Karpas-422 (cell line): ENCODE results near the gene KIF5A. TPM values are rescaled to one million over a fixed set of nuclear protein-coding genes. Genes with fewer than 3 reads are reported as not detected.

Source experiments
- DNase-seq: peaks from one replicate; pipeline ENCODE4 v3.0.0-alpha.2; 2015
- H2AFZ ChIP-seq: fragments of 200-600 bp; sonication (generic); 2 replicates; pipeline ENCODE4 v1.6.1; 2014; ENCODE audit warnings: antibody characterized with exemption, low read length, mixed read lengths
- H3K27ac ChIP-seq: fragments of 200-600 bp; sonication (generic); 2 replicates; pipeline ENCODE4 v1.5.1; 2014; ENCODE audit warnings: mild to moderate bottlenecking, low read length, moderate library complexity
- H3K27me3 ChIP-seq: fragments of 200-600 bp; sonication (generic); 2 replicates; pipeline ENCODE4 v1.6.1; 2014; ENCODE audit warnings: low read length, mixed read lengths
- H3K36me3 ChIP-seq: fragments of 200-600 bp; sonication (generic); 2 replicates; pipeline ENCODE4 v1.6.1; 2014; ENCODE audit warnings: low read length, mixed read lengths; ENCODE audit not compliant: insufficient read depth
- H3K4me1 ChIP-seq: fragments of 200-600 bp; sonication (generic); 2 replicates; pipeline ENCODE4 v1.6.1; 2014; ENCODE audit warnings: mild to moderate bottlenecking, low read length, mixed read lengths
- H3K4me2 ChIP-seq: fragments of 200-600 bp; sonication (generic); 2 replicates; pipeline ENCODE4 v1.6.1; 2014; ENCODE audit warnings: low read length, low read depth, mild to moderate bottlenecking; ENCODE audit not compliant: poor library complexity, severe bottlenecking
- H3K4me3 ChIP-seq: fragments of 200-600 bp; sonication (generic); 2 replicates; pipeline ENCODE4 v1.5.1; 2014; ENCODE audit warnings: mild to moderate bottlenecking, antibody characterized with exemption, low read length, mixed read lengths
- H3K79me2 ChIP-seq: fragments of 200-600 bp; sonication (generic); 2 replicates; pipeline ENCODE4 v1.6.1; 2014; ENCODE audit warnings: mild to moderate bottlenecking, low read length, mixed read lengths
- H3K9ac ChIP-seq: fragments of 200-600 bp; sonication (generic); 2 replicates; pipeline ENCODE4 v1.6.0; 2014; ENCODE audit warnings: low read length
- H3K9me2 ChIP-seq: fragments of 200-600 bp; sonication (generic), shearing (Covaris generic); replicated peaks from 2 replicates; pipeline ENCODE4 v1.6.0; 2014; ENCODE audit warnings: mild to moderate bottlenecking, low read length, moderate library complexity; ENCODE audit not compliant: insufficient read depth
- H3K9me3 ChIP-seq: fragments of 300-700, 200-600 bp; sonication (generic); 2 replicates; pipeline ENCODE4 v1.6.1; 2014; ENCODE audit warnings: low read length, mixed read lengths
- H4K20me1 ChIP-seq: fragments of 200-600 bp; sonication (generic); 2 replicates; pipeline ENCODE4 v1.6.1; 2014; ENCODE audit warnings: mild to moderate bottlenecking, antibody characterized with exemption, low read length, low read depth; ENCODE audit not compliant: insufficient read depth
- total RNA-seq: library from RNA; depleted of rRNA; stranded (reverse); fragments of >200 nt; shearing (Covaris generic); gene quantifications from 2 replicates; pipeline ENCODE4 v1.2.3, GENCODE V29; 2014; ENCODE audit warnings: low replicate concordance

KIF5A gene
- total RNA-seq, 1 experiment from 2014 or later = 21.5 TPM

DNA sequence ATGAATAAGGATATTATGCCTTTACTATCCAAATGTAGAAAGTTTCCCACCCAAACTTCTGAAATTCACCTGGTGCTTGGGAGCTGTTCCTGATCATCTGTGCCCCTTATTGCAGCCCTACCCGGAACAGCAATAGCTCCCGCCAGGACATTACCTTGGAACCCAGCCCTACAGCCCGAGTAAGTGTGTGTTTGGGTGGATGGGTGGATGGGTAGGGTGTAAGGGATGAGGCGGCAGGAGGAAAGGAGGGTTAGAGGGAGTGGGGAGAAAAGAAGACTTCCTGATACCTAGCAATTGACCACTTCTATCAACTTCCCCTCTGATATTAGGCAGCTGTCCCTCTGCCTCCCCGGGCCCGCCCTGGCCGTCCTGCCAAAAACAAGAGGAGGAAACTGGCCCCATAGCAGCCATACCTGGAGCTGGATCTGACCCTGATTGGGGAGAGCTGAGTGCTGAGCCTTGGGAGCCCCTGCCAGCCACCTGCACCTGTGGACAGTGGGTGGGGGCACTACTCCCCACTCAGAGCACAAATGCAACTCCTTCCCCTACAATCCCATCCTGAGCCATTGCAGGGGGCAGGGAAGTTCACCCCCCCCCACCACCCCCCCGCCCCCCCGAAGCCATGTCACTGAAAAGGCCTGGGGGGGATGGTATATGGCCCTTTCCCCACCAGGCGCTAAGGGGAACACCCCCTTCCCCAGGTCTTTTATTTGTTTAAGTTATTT lies 20.9 kb upstream of the KIF5A start:
- H3K9me2 ChIP-seq = no peaks in the 10 kb centered on the region
- no peak overlapping the region for H3K9ac ChIP-seq
- no peaks in the 10 kb centered on the region for H3K27me3 ChIP-seq
- peaks cover 15% of the 10 kb centered on the region for H3K4me1 ChIP-seq
- no peak overlapping the region for H2AFZ ChIP-seq
- no peak for DNase-seq
- 0 out of 2 replicates have a peak, but pooled peaks cover 4% of the 10 kb centered on the region for H4K20me1 ChIP-seq
- H3K27ac ChIP-seq = no peak overlapping the region
- H3K4me2 ChIP-seq = no peak overlapping the region
- peaks cover 27% of the 10 kb centered on the region for H3K36me3 ChIP-seq
- peaks cover 19% of the 10 kb centered on the region for H3K79me2 ChIP-seq
- no peak overlapping the region for H3K4me3 ChIP-seq
- no peaks in the 10 kb centered on the region for H3K9me3 ChIP-seq

DNA sequence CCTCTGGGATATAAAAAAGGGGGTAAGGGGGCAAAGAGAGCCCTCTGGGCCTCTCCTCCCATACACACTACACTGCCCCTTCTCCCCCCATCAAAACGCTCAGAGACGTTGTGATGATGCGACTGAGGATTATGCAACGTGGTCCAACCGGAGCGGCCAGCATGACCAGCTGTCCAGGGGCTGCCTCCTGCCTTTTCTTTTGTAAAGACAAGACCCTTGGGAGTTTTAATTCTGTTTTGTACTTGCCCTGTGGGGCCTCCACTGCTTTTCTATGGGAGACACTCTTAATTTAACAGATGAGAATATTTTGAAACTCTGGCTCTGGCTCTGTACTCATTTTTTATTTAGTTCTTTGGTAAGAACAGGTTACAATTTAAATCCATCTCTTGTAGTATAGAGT lies 20.0 kb upstream of the KIF5A start:
- H3K36me3 ChIP-seq = peaks cover 29% of the 10 kb centered on the region
- H3K4me3 ChIP-seq = no peak overlapping the region
- H3K9ac ChIP-seq = no peak overlapping the region
- no peak overlapping the region for H3K27ac ChIP-seq
- peaks cover 6% of the 10 kb centered on the region for H3K4me1 ChIP-seq
- no peak overlapping the region for H2AFZ ChIP-seq
- no peak for DNase-seq
- peaks cover 11% of the 10 kb centered on the region; the same call in 1 of the 2 replicates for H3K79me2 ChIP-seq
- H3K9me3 ChIP-seq = no peaks in the 10 kb centered on the region
- H3K4me2 ChIP-seq = no peak overlapping the region
- no peaks in the 10 kb centered on the region for H3K27me3 ChIP-seq
- H3K9me2 ChIP-seq = no peaks in the 10 kb centered on the region
- no peaks in the 10 kb centered on the region for H4K20me1 ChIP-seq

DNA sequence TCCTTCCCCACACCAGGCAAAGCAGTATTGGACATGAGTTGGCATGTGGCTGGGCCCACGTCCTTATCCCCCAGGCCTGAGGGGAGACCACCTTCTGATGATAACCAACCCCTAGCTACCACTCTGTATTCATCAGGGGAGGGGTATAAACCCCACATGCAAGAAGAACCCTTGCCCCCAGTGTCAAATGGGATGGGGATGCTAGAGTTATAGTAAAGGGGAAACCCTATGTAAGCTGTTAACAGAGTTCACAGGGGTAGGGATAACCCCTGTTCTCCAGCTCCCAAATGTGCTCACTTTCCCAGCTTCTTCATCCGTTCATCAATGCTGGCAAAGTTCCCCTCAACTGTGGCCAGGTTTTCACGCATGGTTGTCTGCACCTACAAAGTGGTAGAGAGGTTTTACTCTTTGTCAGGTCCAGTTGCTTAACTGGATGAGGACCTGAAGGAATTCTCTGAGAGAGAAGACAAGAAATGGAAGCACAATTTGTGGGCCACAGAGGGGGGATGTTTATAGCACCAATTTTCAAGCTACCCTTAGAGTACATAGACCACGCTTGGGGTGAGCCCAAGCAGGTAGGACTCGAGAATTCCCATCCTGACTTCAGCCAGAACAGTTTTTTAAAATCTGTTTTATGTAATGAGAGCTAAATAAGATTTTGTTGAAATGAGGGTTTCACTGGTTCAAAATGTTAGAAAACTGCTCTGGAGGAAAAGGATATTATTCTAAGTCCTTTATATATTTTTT lies 19.3 kb upstream of the KIF5A start:
- Histone ChIP-seq H3K36me3 (peaks cover 29% of the 10 kb centered on the region), H3K9me3 (no peaks in the 10 kb centered on the region), H3K4me1 (no peaks in the 10 kb centered on the region), H4K20me1 (no peaks in the 10 kb centered on the region), H3K27ac (no peak overlapping the region), H3K9ac (no peak overlapping the region), H3K4me3 (no peak overlapping the region), H2AFZ (no peak overlapping the region), H3K79me2 (0 out of 2 replicates have a peak, but pooled peaks cover 8% of the 10 kb centered on the region), H3K9me2 (no peaks in the 10 kb centered on the region), H3K27me3 (no peaks in the 10 kb centered on the region), H3K4me2 (no peak overlapping the region)
- DNase-seq = no peak

DNA sequence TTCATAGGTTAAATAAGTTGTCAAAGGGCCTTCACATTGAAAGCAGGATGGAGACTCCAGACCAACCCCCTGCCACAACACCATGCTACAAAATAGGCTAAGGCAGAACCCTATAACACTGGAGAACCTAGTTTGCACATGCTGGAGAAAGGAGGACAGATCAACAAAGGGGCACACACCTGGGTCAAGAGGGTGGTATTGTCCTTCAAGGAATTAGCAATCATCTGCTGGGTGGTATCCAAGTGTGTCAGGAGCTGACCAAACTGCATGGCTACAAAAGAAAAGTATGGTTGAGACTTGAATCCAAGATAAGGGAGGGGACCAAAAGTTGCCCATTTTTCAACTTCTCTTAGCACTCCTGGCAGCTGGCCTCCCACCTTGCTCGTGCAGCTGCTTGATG lies 18.0 kb upstream of the KIF5A start:
- Histone ChIP-seq H3K9ac (no peak overlapping the region), H3K27me3 (no peaks in the 10 kb centered on the region), H3K79me2 (0 out of 2 replicates have a peak, but pooled peaks cover 8% of the 10 kb centered on the region), H3K27ac (no peak overlapping the region), H3K36me3 (peaks cover 29% of the 10 kb centered on the region), H3K4me3 (no peak overlapping the region), H3K9me3 (no peaks in the 10 kb centered on the region), H3K4me2 (no peak overlapping the region), H3K4me1 (no peaks in the 10 kb centered on the region), H2AFZ (no peak overlapping the region), H4K20me1 (no peaks in the 10 kb centered on the region), H3K9me2 (no peaks in the 10 kb centered on the region)
- DNase-seq = no peak

DNA sequence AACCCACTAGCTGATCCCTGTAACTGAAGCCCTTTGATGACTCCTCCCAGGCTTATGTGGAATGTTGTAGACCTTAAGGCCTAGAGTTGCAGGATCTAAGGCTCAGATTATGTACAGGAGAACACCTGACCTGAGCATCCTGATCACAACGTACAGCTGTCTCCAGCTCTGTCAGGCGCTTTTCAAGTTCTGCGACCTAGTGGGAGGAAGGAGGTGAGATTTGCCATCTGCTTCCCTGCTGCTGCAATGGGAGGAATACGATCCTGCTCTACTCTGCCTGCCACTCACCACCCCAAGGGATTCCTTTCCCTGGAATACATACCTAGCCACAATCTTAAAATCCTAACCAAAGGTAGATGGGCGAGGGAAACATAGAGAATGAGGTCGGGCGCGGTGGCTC lies 16.7 kb upstream of the KIF5A start:
- Histone ChIP-seq H3K36me3 (peaks cover 22% of the 10 kb centered on the region), H3K4me1 (no peaks in the 10 kb centered on the region), H3K9me3 (no peaks in the 10 kb centered on the region), H3K79me2 (no peaks in the 10 kb centered on the region), H3K27me3 (no peaks in the 10 kb centered on the region), H2AFZ (no peak overlapping the region), H3K9ac (no peak overlapping the region), H3K27ac (no peak overlapping the region), H3K4me2 (no peak overlapping the region), H3K4me3 (no peak overlapping the region), H3K9me2 (no peaks in the 10 kb centered on the region), H4K20me1 (no peaks in the 10 kb centered on the region)
- no peak for DNase-seq

DNA sequence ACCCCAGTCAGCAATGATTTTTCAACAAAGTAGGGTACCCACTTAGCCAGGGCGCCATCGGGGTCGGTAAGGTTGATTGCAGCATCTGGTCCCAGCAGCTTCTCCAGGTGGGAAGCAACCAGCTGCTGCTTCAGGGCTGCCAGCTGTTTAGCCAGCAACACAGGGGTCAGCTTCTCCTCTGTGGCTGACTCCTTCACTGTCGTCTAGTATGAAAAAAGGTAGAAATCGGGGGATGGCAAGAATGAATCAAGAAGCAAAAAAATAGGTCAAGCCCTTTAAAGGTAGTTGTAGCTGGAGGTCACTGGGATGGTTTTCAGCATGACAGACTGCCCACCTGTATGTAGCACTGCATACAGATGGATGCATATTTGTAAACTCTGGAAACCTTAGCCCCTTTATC lies 15.6 kb upstream of the KIF5A start:
- no peak for DNase-seq
- no peaks in the 10 kb centered on the region for H3K4me1 ChIP-seq
- no peak overlapping the region for H3K27ac ChIP-seq
- peaks cover 21% of the 10 kb centered on the region for H3K36me3 ChIP-seq
- no peaks in the 10 kb centered on the region for H3K79me2 ChIP-seq
- no peak overlapping the region for H3K4me2 ChIP-seq
- H3K9me2 ChIP-seq = no peaks in the 10 kb centered on the region
- no peaks in the 10 kb centered on the region for H4K20me1 ChIP-seq
- H3K9me3 ChIP-seq = no peaks in the 10 kb centered on the region
- no peak overlapping the region for H2AFZ ChIP-seq
- H3K4me3 ChIP-seq = no peak overlapping the region
- H3K27me3 ChIP-seq = no peaks in the 10 kb centered on the region
- no peak overlapping the region for H3K9ac ChIP-seq

DNA sequence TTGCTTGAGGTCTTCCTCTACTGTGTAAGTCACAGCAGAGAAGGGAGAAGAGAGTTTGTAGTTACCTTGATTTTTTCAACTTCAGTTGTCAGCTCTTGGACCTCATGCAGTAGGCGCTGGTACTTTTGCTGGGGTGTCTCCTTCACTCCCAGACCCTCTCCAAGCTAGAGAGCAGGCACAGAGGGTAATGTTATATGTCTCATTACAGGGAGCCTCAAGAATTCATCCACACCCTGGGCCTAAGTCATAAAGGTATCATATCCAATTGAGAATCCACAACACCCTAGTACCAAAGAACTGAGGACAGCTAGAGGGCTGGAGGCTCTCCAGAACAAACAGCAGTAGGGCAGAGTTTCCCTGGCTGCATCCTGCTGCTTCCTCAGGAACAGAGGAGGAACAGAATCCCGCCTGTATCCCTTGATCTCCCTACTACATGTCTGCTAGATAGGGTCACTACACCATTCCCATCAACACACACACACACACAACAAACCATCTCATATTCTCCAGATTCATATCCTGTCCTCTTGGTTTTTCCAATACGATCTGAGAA lies 14.8 kb upstream of the KIF5A start:
- Histone ChIP-seq H4K20me1 (no peaks in the 10 kb centered on the region), H3K4me2 (no peak overlapping the region), H3K36me3 (peaks cover 17% of the 10 kb centered on the region), H3K27me3 (no peaks in the 10 kb centered on the region), H3K4me3 (no peak overlapping the region), H3K9ac (no peak overlapping the region), H3K9me2 (no peaks in the 10 kb centered on the region), H3K27ac (no peak overlapping the region), H3K4me1 (no peaks in the 10 kb centered on the region), H3K9me3 (no peaks in the 10 kb centered on the region), H2AFZ (no peak overlapping the region), H3K79me2 (no peaks in the 10 kb centered on the region)
- no peak for DNase-seq
